Measurements from ENCODE around the gene LSM5.

DNA sequence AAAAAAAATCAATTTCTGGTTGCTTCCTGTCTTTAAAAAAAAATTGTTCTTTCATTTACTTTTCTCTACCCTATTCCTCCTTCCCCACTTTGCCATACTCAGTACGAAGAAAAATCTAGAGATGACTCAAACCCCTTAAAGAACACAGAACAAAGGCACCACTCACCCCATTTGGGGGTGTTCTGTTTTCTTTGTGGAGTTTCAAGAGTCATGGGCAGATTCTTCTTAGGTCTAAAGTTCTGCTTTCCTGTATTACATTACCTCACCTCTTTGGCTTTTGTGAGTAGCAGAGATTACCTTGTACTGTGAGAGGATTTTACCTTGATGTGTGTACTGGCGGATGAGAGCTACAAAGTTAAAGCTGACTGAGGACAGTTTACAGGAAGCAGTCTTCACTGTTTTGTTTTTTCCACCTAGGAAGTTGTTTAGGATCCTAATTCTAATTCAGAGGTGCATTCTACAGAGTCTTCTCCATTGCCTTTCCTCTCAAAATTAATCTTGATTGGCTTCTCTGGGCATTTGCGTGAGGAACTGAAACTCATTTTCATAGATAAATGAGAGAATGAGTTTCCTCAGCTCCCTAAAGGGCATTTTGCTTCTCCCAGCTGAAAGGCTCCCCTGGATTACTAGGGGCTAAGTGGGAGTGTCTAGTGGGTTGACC, 25.8 kb upstream of the LSM5 start:
- no peak for TF ChIP-seq OSR1 (CRISPR knock-in tag; IDR thresholded peaks at IDR 0.05)
- TF ChIP-seq ZFP30 (CRISPR knock-in tag; IDR thresholded peaks at IDR 0.05) = no peak
- TF ChIP-seq ZFP3 (CRISPR knock-in tag; IDR thresholded peaks at IDR 0.05) = no peak
- TF ChIP-seq, protein P1, sequence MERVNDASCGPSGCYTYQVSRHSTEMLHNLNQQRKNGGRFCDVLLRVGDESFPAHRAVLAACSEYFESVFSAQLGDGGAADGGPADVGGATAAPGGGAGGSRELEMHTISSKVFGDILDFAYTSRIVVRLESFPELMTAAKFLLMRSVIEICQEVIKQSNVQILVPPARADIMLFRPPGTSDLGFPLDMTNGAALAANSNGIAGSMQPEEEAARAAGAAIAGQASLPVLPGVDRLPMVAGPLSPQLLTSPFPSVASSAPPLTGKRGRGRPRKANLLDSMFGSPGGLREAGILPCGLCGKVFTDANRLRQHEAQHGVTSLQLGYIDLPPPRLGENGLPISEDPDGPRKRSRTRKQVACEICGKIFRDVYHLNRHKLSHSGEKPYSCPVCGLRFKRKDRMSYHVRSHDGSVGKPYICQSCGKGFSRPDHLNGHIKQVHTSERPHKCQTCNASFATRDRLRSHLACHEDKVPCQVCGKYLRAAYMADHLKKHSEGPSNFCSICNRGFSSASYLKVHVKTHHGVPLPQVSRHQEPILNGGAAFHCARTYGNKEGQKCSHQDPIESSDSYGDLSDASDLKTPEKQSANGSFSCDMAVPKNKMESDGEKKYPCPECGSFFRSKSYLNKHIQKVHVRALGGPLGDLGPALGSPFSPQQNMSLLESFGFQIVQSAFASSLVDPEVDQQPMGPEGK (CRISPR knock-in tag; IDR thresholded peaks at IDR 0.05; ENCODE audit: borderline replicate concordance) = no peak
- TF ChIP-seq ZNF8 (CRISPR knock-in tag; IDR thresholded peaks at IDR 0.05) = no peak
- TF ChIP-seq PPARA (CRISPR knock-in tag; IDR thresholded peaks at IDR 0.05; ENCODE audit: borderline replicate concordance) = no peak
- TF ChIP-seq ARNTL (CRISPR knock-in tag; IDR thresholded peaks at IDR 0.05; ENCODE audit: borderline replicate concordance, low read depth) = no peak
